Pulmonary artery endothelial cell (primary cell): ENCODE measurements around the gene F13B. TPM values are rescaled to one million over a fixed set of nuclear protein-coding genes. Genes with fewer than 3 reads are reported as not detected.

Experiments
- total RNA-seq: library from RNA; depleted of rRNA; stranded (reverse); fragments of >200 nt; gene quantifications from 2 replicates; pipeline ENCODE4 v1.2.3, GENCODE V29; 2014

The F13B gene
- total RNA-seq, 1 donor from 2014 or later, result not detected

Other genes with a start within 250 kb of the F13B start
- gene CFHR1, start 247.5 kb downstream of the F13B start, total RNA-seq, result 0.07 TPM in 1 of 2 replicates, not detected in the other
- gene CFHR4, start 179.2 kb downstream of the F13B start, total RNA-seq, result not detected in 2 replicates
- not detected in 2 replicates for gene CFHR2, start 123.5 kb downstream of the F13B start, total RNA-seq
- not detected in 2 replicates for gene CFHR5, start 89.7 kb downstream of the F13B start, total RNA-seq
- 27.8 and 54.6 TPM in 2 replicates for gene ASPM, start 79.4 kb upstream of the F13B start, total RNA-seq
- gene ZBTB41, start 134.0 kb upstream of the F13B start, total RNA-seq, result 5.3 and 7.5 TPM in 2 replicates
- gene CRB1, start 201.0 kb upstream of the F13B start, total RNA-seq, result not detected in 2 replicates